NCI-H146 (cell line): ENCODE measurements around the gene MYH9.
A peak's percentile ranks its signal among the peaks of the same experiment; 100 is the strongest.
"Not testable (repeated sequence)": the region's sequence is repeated elsewhere in the genome, so short reads cannot be mapped to it uniquely, and the experiment has no call there.

Source experiments
- DNase-seq: peaks from one replicate; lab custom pipeline; 2025; lab: John Stamatoyannopoulos, UW

Gene MYH9

GRCh38 chr22:36413022-36413775 is 25.4 kb upstream of the MYH9 start:
- no peak for DNase-seq

- DNase-seq: no peak
These were observed 24.0 kb upstream of the MYH9 start for GRCh38 chr22:36411589-36412258.

GRCh38 chr22:36409911-36410756 is 22.4 kb upstream of the MYH9 start:
- DNase-seq: peak; percentile 99

GRCh38 chr22:36409554-36409910 is 21.8 kb upstream of the MYH9 start:
- DNase-seq: not testable (repeated sequence)

- no peak for DNase-seq
These were observed 21.3 kb upstream of the MYH9 start for GRCh38 chr22:36409056-36409455.

GRCh38 chr22:36406721-36407120 is 19.0 kb upstream of the MYH9 start:
- no peak for DNase-seq

- DNase-seq: no peak
These were observed 18.1 kb upstream of the MYH9 start for GRCh38 chr22:36405671-36406538.

GRCh38 chr22:36405221-36405661 is 17.5 kb upstream of the MYH9 start:
- no peak for DNase-seq

GRCh38 chr22:36404446-36404845 is 16.7 kb upstream of the MYH9 start:
- DNase-seq: no peak

GRCh38 chr22:36399472-36399778 is 11.7 kb upstream of the MYH9 start:
- no peak for DNase-seq

GRCh38 chr22:36398601-36399471 is 11.1 kb upstream of the MYH9 start:
- no peak for DNase-seq

- DNase-seq: no peak
These were observed 9.6 kb upstream of the MYH9 start for GRCh38 chr22:36397131-36398093.

GRCh38 chr22:36395915-36396314 is 8.1 kb upstream of the MYH9 start:
- DNase-seq: peak; percentile 38

GRCh38 chr22:36395055-36395849 is 7.5 kb upstream of the MYH9 start:
- no peak for DNase-seq

GRCh38 chr22:36391638-36392037 is 3.9 kb upstream of the MYH9 start:
- no peak for DNase-seq

- not testable (repeated sequence) for DNase-seq
These were observed 1.4 kb upstream of the MYH9 start for GRCh38 chr22:36389122-36389521.

GRCh38 chr22:36387709-36387958 is 133 bp downstream of the MYH9 start:
- DNase-seq: no peak

- no peak for DNase-seq
These were observed 663 bp downstream of the MYH9 start for GRCh38 chr22:36386900-36387708.
